NCI-H2107 (cell line): ENCODE measurements around the gene RAVER2.
"Not testable (repeated sequence)": the region's sequence is repeated elsewhere in the genome, so short reads cannot be mapped to it uniquely, and the experiment has no call there.

Experiments
- DNase-seq: peaks from one replicate; lab custom pipeline; 2025; lab: John Stamatoyannopoulos, UW

Gene RAVER2

DNA sequence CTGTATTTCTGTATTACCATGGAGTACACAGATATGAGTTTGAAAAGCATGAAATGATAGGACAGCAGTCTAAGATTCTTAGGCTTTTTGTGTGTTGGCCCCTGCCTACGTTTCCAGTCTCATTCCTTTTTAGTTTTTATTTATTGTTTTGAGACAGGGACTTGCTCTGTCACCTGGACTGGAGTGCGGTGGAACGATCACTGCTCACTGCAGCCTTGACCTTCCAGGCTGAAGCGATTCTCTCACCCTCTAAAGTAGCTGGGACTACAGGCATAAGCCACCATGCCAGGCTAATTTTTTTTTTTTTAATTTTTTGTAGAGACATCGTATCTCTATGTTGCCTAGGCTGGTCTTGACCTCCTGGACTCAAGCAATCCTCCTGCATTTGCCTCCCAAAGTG, 3.8 kb downstream of the RAVER2 start:
- no peak for DNase-seq

DNA sequence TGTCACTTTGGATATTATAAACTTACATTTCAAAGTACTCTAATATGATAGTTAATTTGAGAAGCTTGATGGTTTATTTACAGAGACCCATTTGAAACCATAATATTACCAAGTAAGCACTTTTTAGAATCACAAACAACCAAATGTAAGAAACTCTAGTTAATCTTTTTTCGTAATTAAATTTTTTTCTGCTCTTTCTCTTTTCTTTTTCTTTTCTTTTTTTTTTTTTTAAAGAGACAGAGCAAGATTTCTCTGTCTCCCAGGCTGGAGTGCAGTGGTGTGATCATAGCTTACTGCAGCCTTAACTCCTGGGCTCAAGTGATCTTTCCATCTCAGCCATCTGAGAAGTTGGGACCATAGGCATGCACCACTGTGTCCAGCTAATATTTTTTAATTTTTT, 5.2 kb downstream of the RAVER2 start:
- DNase-seq: no peak

DNA sequence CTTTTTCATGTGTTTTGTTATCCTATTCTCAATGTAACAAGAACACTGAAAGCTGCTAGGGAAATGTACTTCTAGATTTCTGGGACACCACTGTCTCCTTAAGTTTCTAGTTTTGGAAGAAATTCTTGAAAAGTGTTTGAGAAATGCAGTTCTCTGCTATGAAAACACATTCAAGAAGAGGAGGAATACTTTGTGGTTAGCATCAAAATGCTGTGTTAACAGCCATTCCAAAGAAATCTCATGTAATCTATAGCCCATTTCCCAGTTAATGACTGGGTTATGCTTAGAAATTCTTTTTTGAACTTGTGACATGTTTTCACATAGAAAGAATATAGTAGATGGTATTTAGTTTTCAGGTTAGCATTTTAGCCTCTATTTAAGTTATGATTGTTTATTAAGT, 6.0 kb downstream of the RAVER2 start:
- no peak for DNase-seq

DNA sequence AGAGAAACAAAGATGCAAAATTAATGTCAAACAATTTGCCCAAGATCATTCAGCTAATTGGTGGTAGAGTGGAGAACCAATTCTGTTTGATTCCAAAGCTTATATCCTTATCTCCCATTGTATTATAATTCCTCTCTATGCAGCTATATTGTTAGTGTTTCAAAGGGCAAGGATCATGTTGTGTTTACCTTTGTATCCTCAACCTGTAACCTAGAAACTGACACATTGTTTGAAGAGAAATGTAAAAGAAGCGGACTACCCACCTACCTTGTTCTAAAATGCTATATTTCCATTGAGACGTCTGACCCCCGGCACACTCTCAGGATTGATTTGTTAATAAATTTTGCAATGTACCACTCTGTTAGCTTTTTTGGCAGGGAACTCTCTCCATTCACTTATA, 9.3 kb downstream of the RAVER2 start:
- DNase-seq: no peak

DNA sequence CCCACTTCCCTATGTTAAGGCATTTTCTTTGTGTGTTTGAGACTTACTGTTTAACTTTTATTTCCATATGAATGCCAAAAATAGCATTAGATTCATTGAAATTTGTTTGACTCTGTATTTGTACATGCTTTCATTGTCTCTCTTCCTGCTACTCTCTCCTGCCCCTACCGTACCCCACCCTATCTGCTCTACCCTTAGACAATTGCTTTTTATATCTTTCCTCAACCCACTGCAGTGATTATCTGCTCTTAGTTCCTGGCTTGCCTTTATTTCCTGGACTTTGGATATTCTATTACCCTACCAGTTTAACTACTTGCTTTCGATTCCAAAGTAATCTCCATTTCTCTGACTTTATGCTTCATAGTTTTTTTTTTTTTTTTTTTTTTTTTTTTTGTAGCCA, 10.5 kb downstream of the RAVER2 start:
- DNase-seq: no peak

DNA sequence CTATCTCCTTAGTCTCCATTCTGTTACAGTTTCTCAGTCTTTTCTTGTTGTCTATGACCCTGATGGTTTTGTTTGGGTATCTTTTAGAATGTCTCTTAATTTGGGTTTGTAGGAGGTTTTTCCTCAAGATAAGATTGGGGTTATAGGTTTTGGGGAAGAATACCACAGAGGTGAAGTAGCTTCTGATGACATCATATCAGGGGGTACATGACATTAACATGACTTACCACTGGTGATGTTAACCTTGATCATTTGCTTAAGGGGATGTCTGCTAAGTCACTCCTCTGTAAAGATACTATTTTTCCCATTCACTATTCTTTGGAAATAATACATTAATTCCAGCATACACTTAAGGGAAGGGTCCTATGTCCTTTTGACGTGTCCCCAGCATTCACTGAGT, 11.9 kb downstream of the RAVER2 start:
- DNase-seq: no peak

DNA sequence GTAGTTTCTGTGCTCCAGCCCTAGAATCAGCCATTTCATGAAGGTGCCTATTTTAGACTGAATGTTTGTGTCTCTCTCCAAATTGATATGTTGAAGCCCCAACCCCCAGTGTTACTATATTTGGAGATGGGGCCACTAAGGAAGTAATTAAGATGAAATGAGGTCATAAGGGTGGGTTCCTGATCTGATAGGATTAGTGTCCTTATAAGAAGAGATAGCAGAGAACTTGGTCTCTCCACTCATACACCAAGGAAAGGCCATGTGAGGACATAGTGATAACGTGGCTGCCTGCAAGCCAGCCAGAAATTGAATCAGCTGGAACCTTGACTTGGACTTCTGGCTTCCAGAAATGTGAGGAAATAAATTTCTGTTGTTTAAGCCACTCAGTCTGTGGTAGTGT, 12.3 kb downstream of the RAVER2 start:
- no peak for DNase-seq

DNA sequence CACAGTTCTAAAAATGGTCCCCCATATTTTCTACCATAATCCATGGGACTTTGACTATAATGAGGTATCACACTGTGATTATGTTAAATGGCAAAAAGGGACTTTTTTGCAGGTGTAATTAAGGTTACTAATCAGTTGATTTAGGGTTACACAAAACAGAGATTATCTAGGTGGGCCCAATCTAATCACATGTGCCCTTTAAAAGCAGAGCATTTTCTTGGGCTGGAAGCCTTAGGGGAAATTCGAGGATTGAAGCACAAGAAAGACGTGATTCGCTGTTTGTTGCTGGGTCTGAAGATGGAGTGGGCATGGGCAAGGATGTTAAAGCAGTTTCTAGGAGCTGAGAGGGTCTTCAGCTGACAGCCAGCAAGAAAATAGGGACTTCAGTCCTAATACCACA, 13.4 kb downstream of the RAVER2 start:
- no peak for DNase-seq

DNA sequence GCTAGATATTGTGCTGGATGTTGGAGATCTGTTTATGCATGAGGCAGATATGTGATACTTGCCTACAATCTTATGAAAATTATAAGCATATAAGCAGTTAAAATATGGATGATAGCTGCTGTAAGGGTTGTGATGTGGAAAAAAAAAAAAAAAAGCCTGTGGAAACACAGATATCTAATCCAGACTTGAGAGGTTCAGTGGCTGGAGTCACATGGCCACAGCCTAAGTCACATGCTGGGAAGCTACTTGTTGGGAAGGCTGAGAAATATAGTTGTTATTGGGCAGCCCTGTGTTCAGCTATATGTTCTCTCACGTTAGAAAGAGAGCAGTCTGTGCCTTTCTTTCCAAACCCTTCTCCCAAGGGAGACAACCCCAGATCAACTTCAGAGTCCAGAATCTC, 15.1 kb downstream of the RAVER2 start:
- DNase-seq: no peak

DNA sequence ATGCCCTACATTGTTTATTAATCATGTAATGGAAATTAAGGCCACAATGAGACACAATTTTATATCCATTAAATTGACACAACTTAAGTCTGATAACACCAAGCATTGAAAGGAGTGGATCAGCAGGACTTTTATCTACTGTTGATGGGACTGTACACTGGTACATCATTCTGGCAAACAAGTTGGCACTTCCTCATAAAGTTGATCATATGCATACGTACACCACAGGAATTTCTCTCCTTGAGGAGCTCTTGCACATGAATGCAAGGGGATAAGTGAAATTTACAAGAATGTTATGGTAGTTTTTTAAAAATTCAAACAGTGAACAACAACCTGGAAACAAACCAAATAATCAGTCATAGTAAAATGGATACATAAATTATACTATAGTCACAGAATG, 20.1 kb downstream of the RAVER2 start:
- no peak for DNase-seq

DNA sequence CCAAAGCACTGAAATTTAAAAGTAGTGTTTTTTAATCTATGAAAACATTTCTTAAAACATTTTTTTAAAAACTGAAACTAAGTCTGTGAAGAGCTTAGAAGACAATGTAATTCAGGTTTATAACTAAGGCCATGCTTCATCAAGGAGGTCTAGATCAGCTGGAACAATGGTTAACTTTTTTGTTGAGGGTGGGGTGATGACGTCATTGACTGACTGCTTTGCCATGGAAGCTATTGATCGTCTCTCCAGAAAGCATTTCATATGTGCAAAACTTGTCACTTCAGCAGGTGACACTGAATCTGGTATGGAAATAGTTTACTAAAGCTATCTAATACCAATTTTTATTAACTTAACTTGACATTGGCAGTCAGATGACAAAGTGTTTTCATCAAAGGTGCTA, 21.0 kb downstream of the RAVER2 start:
- DNase-seq: no peak

DNA sequence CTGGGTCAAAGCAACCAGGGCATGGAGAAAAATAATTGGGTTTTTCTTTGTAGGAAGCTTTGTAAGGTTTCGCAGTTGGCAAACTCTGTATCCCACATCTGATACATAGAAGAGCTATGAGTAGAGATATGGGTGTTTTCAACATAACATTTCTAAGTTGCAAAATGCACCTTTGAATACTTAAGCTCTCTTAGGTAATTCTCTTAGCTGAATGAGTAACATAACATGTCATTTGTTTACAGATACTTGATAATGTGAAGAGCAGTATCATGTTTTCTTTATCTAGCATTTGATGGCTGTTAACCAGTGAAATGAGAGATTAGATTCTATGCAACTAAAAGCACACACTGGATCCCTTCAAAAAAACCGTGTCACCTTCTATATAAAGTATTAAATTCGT, 21.6 kb downstream of the RAVER2 start:
- DNase-seq: peak; percentile 13

DNA sequence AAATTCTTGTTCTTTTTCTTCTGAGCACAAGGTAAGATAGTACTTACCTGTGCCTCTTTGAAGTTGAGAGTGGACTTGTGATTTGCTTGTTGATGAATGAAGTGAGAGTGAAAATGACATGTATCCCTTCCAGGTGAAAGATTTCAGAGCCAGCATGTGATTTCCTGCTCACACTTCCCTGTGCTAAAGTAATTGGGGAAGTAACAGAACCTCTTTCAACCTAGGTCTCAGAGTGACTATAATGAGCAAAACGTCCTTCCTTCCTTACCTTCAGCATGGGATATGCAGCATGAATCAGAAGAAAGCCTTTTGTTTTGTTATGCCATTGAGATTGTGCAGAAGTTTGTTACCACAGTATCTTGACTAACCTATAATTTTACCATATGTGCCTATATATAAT, 24.6 kb downstream of the RAVER2 start:
- no peak for DNase-seq

DNA sequence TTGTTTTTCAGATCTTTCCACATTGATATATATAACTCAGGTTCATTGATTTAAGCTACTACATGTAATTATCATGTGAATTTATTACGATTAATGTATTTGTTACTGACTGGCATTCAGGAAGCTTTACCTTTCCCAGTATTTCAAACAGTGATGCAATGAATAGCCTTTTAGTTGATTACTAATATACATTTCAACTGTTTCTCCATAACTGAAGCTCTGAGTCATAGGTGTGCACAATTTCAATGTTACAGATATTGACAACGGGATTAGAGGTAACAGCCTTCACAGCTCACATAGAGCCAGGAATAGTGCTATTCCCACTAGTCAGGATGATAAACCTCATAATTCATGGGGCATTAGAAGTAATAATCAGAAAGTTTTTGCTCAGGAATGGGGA, 25.1 kb downstream of the RAVER2 start:
- no peak for DNase-seq

DNA sequence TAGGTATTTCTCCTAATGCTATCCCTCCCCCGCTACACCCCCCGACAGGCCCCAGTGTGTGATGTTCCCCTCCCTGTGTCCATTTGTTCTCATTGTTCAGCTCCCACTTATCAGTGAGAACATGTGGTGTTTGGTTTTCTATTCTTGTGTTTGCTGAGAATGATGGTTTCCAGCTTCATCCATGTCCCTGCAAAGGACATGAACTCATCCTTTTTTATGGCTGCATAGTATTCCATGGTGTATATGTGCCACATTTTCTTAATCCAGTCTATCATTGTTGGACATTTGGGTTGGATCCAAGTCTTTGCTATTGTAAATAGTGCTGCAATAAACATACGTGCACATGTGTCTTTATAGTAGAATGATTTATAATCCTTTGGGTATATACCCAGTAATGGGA, 28.4 kb downstream of the RAVER2 start:
- DNase-seq: not testable (repeated sequence)

DNA sequence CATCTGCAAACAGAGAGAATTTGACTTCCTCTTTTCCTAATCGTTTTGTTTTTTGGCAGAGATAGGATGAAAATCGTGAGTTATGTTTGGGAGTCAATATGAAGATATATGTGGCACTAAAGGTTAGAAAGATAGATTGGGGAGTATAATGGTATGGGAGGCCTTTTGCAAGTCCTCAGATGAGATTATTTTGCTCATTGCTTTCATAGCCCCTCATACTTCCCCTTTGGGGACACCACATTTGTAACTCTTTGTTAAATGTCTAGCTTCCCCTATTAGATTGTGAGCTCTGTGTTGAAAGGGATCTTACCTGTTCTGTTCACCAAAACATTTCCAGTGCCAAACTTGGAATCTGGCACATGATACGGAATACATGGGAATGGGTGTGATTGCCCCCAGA, 30.2 kb downstream of the RAVER2 start:
- no peak for DNase-seq

DNA sequence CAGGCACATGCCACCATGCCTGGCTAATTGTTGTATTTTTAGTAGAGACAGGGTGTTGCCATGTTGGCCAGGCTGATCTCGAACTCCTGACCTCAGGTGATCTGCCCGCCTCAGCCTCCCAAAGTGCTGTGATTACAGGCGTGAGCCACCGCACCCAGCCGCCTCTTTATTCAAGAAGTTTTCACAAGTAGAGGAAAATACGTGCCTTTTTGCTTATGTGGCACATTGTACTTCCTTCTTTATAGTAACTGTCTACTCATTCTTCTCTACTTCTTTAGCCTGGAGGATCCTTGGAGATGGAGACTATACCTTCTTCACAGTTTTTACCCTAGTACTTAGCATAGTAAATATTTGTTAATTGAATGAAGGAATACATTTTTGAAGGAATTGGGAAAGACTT, 37.2 kb downstream of the RAVER2 start:
- not testable (repeated sequence) for DNase-seq

DNA sequence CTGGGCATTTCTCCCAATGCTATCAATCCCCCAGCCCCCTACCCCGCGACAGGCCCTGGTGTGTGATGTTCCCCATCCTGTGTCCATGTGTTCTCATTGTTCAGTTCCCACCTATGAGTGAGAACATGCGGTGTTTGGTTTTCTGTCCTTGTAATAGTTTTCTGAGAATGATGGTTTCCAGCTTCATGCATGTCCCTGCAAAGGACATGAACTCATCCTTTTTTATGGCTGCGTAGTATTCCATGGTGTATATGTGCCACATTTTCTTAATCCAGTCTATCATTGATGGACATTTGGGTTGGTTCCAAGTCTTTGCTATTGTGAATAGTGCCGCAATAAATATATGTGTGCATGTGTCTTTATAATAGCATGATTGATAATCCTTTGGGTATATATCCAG, 38.0 kb downstream of the RAVER2 start:
- not testable (repeated sequence) for DNase-seq

DNA sequence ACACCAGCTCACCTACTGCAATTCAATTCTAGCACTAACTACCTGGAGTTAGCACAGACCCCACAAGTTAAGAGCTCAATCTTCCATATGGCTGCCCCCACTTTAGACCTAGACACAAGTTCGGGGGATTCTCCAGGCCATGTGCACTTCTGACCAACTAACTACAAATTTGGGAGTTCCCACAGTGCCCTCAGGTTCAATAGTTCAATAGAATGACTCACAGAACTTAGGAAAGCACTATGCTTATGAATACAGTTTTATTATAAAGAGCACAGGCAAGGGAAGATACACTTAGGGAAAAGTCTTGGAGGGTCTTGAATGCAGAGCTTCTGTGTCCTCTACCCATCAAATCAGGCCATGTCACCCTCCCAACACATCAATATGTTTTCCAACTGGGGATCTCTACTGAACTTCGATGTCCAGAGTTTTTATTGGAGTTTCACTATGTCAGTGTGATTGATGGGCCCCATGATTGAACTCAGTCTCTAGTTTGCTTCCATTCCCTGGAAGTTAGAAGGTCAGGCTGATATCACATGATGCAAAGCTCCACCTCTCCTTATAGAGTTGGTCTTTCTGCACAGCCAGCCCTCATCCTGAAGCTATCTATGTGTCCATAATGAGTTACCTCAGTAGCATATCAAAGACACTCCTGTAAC, 46.1 kb downstream of the RAVER2 start:
- DNase-seq: no peak

DNA sequence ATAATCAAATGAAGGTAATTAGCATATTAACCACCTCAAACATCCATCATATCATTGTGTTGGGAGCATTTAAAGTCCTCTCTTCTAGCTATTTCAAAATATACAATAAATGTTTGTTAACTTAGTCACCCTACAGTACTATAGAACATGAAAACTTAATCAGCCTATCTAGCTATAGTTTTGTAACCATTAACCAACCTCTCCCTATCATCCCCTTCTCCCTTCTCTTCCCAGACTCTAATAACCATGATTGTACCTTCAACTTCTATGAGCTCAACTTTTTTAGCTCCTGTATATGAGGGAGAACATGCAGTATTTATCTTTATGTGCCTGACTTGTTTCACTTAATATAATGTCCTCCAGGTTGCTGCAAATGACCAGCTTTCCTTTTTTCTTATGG, 54.0 kb downstream of the RAVER2 start:
- DNase-seq: no peak

DNA sequence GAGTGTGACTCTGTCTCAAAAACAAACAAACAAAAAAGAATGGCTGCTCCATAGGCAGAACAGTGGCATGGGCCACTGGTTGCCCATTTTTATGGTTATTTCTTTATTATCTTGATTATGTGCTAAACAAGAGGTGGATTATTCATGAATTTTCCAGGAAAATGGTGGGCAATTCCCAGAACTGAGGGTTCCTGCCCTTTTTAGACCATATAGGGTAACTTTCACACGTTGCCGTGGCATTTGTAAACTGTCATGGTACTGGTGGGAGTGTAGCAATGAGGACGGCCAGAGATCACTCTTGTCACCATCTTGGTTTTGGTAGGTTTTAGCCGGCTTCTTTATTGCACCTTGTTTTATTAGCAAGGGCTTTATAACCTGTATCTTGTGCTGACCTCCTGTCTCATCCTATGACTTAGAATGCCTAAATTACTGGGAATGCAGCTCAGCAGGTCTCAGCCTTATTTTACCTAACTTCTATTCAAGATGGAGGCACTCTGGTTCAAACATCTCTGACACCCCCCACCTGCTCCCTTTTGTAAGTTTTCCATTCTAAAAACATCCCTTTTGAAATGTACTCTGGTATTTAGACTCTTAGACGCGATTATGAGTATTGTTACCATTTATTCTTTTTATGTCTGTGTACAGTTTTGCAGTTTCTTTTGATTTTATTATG, 57.1 kb downstream of the RAVER2 start:
- no peak for DNase-seq

DNA sequence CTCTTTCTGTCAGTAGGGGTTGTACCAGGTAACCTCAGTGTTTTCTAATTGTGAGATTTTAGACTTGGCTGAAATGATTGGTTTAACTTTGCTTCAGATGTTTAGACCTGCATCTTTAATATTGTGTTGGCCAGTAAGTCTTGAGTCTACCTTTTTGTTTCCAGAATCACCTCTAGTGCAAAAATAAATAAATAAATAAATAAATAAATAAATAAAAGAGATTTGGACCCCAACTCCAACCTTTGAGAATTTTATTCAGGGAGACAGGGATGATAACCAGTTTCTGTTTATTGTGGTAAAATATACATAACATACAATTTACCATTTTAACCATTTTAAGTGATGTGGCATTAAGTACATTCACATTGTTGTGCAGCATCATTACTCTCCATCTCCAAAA, 64.4 kb downstream of the RAVER2 start:
- no peak for DNase-seq

DNA sequence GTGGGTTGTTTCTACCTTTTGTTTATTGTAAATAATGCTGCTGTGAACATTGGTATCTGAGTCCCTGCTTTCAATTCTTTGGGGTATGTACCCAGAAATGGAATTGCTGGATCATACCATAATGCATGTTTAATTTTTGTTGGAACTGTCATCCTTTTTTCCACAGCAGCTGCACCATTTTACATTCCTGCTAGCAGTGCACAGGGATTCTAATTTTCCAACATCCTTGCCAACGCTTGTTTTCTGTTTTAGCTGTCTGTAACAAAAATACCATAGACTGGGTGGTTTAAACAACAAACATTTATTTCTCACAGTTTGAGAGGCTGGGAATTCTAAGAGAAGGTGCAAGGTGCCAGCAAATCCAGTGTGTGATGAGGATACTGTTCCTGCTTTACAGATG, 65.1 kb downstream of the RAVER2 start:
- DNase-seq: no peak

DNA sequence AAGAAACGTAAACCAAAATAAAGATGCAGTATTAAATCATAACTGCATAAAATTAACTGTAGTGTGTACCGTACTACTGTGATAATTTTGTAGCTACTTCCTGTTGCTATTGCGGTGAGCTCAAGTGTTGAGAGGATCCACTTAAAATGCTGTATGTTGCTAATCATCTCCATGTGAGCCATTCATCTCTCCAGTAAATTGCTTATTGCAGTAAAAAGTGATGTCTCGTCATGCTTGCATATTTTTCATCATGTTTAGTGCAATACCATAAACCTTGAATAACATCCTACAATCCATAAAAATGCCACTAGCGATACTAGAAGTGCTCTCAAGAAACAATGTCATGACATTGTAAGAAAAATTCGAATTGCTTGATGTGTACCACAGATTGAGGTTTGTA, 66.3 kb downstream of the RAVER2 start:
- DNase-seq: peak; percentile 11
